GM19351 (cell line): ENCODE data around the gene NTF4.
"Not testable (repeated sequence)": the region's sequence is repeated elsewhere in the genome, so short reads cannot be mapped to it uniquely, and the experiment has no call there.

ENCODE experiments used
- ATAC-seq: cut with Tn5 transposase; IDR thresholded peaks from one replicate; pipeline ENCODE4 v1.9.1; 2021; ENCODE audit warnings: mild to moderate bottlenecking, moderate library complexity; ENCODE audit not compliant: unreplicated experiment

NTF4 gene

GRCh38 chr19:49024233-49024632, 40.4 kb downstream of the NTF4 start, which contains the start of gene CGB3:
Gene CGB3, minus strand, starts transcription at chr19:49024333. Its CDS starts 362 bp downstream, at chr19:49023971.
- ATAC-seq: not testable (repeated sequence)

- ATAC-seq: no peak
Observed at GRCh38 chr19:49022116-49022515, 42.5 kb downstream of the NTF4 start.

- no peak for ATAC-seq
Observed at GRCh38 chr19:49020931-49021895, 43.4 kb downstream of the NTF4 start.

GRCh38 chr19:49020342-49020741, 44.3 kb downstream of the NTF4 start:
- ATAC-seq: no peak

GRCh38 chr19:49019242-49019932, 45.2 kb downstream of the NTF4 start:
- ATAC-seq: no peak

- ATAC-seq: not testable (repeated sequence)
Observed at GRCh38 chr19:49018388-49019241, 46.0 kb downstream of the NTF4 start.

- ATAC-seq: no peak
Observed at GRCh38 chr19:49017666-49018351, 46.8 kb downstream of the NTF4 start.

- no peak for ATAC-seq
Observed at GRCh38 chr19:49017041-49017665, 47.5 kb downstream of the NTF4 start, which contains the start of gene LHB. Gene LHB, minus strand, starts transcription at chr19:49017091. Its CDS starts 10 bp downstream, at chr19:49017081.

- ATAC-seq: no peak
Observed at GRCh38 chr19:49016067-49016839, 48.4 kb downstream of the NTF4 start.

GRCh38 chr19:49014870-49015255, 49.8 kb downstream of the NTF4 start:
- ATAC-seq: no peak

GRCh38 chr19:49014123-49014869, 50.3 kb downstream of the NTF4 start:
- no peak for ATAC-seq

- no peak for ATAC-seq
Observed at GRCh38 chr19:49011194-49011593, 53.4 kb downstream of the NTF4 start.
